Measurements from ENCODE around the gene TCF7L1. TPM values are rescaled to one million over a fixed set of nuclear protein-coding genes. Genes with fewer than 3 reads are reported as not detected.

The TCF7L1 gene
- total RNA-seq, 4 donors from 2014 or later: 0.55 to 3.0 (median 1.8) TPM

DNA sequence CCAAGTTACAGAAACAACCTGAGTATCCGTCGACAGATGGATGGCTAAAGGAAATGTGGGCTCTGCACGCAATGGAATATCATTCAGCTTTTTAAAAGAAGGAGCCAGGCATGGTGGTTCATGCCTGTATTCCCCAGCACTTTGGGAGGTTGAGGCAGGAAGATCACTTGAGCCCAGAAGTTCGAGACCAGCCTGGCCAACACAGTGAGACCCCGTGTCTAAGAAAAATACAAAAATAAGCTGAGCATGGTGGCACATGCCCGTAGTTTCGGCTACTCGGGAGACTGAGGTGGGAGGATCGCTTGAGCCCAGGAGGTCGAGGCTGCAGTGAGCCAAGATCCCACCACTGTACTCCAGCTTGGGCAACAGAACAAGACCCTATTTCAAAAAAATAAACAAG is 34.3 kb downstream of the TCF7L1 start:
- DNase-seq (ENCODE audit: low spot score in 2 of 2): peak in 1 of 2 donors; percentile 27
- no peak overlapping the region for H3K27ac ChIP-seq
- H3K9me3 ChIP-seq: no peaks in the 10 kb centered on the region
- TF ChIP-seq, protein P1, sequence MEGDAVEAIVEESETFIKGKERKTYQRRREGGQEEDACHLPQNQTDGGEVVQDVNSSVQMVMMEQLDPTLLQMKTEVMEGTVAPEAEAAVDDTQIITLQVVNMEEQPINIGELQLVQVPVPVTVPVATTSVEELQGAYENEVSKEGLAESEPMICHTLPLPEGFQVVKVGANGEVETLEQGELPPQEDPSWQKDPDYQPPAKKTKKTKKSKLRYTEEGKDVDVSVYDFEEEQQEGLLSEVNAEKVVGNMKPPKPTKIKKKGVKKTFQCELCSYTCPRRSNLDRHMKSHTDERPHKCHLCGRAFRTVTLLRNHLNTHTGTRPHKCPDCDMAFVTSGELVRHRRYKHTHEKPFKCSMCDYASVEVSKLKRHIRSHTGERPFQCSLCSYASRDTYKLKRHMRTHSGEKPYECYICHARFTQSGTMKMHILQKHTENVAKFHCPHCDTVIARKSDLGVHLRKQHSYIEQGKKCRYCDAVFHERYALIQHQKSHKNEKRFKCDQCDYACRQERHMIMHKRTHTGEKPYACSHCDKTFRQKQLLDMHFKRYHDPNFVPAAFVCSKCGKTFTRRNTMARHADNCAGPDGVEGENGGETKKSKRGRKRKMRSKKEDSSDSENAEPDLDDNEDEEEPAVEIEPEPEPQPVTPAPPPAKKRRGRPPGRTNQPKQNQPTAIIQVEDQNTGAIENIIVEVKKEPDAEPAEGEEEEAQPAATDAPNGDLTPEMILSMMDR (IDR thresholded peaks at IDR 0.05): no peak
- no peak for TF ChIP-seq POLR2A (IDR thresholded peaks at IDR 0.05)
- TF ChIP-seq POLR2AphosphoS5 (IDR thresholded peaks at IDR 0.05): no peak
- TF ChIP-seq EP300 (IDR thresholded peaks at IDR 0.05): no peak
- no peaks in the 10 kb centered on the region for H3K36me3 ChIP-seq
- peaks cover 25% of the 10 kb centered on the region for H3K4me1 ChIP-seq
- no peak overlapping the region for H3K4me3 ChIP-seq
- WGBS: 94% methylated on average over 10 of the region's 10 CpGs
- no peaks in the 10 kb centered on the region for H3K27me3 ChIP-seq

DNA sequence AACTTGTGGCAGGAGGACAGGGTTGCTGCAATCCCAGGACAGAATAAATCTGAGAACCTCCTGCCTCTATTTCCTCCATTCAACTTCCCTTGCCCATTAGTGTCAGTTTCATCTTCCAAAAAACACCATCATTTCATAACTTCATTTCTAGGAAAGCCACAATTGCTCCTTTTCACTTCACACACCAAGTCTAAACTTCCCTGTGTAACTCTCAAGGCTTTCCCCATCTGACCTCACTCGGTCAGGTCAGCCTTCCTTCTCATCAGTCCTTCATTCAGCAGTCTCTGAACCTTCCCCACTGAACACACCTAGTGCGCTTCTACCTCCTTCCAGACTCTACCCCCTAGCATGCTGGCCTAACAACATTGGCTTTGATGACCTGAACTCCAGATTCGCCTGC is 35.8 kb downstream of the TCF7L1 start:
- Histone ChIP-seq H3K27ac (no peak overlapping the region), H3K27me3 (no peaks in the 10 kb centered on the region), H3K4me3 (no peak overlapping the region), H3K4me1 (peaks cover 14% of the 10 kb centered on the region), H3K36me3 (no peaks in the 10 kb centered on the region), H3K9me3 (no peaks in the 10 kb centered on the region)
- TF ChIP-seq, protein P1 (IDR thresholded peaks at IDR 0.05): no peak
- no peak for TF ChIP-seq POLR2A (IDR thresholded peaks at IDR 0.05)
- no peak for TF ChIP-seq EP300 (IDR thresholded peaks at IDR 0.05)
- no peak for TF ChIP-seq POLR2AphosphoS5 (IDR thresholded peaks at IDR 0.05)
- peak in 1 of 2 donors; percentile 3 for DNase-seq (ENCODE audit: low spot score in 2 of 2)
- 92% methylated on average over 3 of the region's 3 CpGs for WGBS

DNA sequence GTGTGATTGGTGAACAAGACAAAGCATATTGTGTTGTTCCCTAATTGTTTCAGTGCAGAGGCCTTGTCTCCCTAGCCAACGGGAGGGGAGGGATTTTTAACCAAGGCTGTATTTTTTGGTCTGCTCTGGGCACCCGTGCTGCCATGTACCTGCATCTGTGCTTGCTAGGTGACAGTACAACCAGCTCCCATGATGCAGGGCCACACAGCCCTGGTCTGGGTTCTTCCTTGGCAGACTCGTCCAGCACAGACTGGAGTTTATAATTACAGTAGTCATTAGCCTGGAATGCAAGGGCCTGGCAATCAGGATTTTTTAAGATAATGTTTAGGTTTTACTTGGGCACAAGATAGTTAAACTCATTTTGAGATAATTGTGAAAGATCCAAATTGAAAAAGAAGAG is 36.4 kb downstream of the TCF7L1 start:
- Histone ChIP-seq H3K4me3 (no peak overlapping the region), H3K36me3 (no peaks in the 10 kb centered on the region), H3K4me1 (peaks cover 13% of the 10 kb centered on the region), H3K9me3 (no peaks in the 10 kb centered on the region), H3K27me3 (no peaks in the 10 kb centered on the region), H3K27ac (no peak overlapping the region)
- TF ChIP-seq EP300 (IDR thresholded peaks at IDR 0.05) (no peak), POLR2AphosphoS5 (IDR thresholded peaks at IDR 0.05) (no peak), POLR2A (IDR thresholded peaks at IDR 0.05) (no peak)
- TF ChIP-seq, protein P1 (IDR thresholded peaks at IDR 0.05): no peak
- WGBS: 94% methylated on average over 3 of the region's 3 CpGs
- peak in 1 of 2 donors; percentile 3 for DNase-seq (ENCODE audit: low spot score in 2 of 2)

DNA sequence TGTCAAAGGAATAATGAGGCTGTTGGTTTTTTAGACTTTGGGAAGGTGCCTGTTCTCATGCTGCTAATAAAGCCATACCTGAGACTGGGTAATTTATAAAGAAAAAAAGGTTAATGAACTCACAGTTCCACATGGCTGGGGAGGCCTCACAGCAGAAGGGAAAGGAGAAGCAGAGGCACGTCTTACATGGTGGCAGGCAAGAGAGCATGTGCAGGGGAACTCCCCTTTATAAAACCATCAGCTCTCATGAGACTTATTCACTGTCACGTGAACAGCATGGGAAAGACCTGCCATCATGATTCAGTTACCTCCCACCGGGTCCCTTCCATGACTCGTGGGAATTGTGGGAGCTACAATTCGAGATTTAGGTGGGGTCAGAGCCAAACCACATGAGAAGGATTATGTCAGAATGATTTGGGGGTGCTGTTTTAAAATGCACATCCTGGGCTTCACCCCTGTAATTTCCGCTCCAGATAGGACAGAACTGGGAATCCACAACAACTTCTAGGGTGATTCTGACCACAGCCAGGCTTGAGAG is 37.8 kb downstream of the TCF7L1 start:
- peak in 1 of 2 donors; percentile 7 for DNase-seq (ENCODE audit: low spot score in 2 of 2)
- H3K36me3 ChIP-seq: no peaks in the 10 kb centered on the region
- peaks cover 19% of the 10 kb centered on the region for H3K4me1 ChIP-seq
- no peak overlapping the region for H3K4me3 ChIP-seq
- WGBS: 74% methylated on average over 6 of the region's 6 CpGs
- no peaks in the 10 kb centered on the region for H3K9me3 ChIP-seq
- no peak overlapping the region for H3K27ac ChIP-seq
- TF ChIP-seq EP300 (IDR thresholded peaks at IDR 0.05): no peak
- TF ChIP-seq POLR2AphosphoS5 (IDR thresholded peaks at IDR 0.05): no peak
- TF ChIP-seq, protein P1 (IDR thresholded peaks at IDR 0.05): no peak
- TF ChIP-seq POLR2A (IDR thresholded peaks at IDR 0.05): no peak
- no peaks in the 10 kb centered on the region for H3K27me3 ChIP-seq

DNA sequence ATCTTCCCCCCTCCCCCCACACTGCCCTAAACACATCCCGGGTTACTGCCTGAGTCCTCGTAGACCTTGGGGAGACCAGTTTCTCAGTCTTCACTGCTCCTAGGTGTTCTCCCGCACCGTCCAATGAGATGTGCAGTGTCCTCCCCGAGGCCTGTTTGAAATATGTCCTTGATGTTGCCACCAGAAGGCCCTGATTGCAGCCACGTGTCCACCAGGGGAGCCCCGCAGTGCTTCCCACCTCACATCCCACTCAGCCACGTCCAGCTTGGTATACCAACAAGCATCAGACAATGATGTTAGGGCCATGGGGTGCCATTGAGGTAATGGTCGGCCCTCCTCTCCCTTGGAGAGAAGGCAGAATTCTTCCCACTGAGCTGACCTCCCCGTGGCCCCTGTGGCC is 38.7 kb downstream of the TCF7L1 start:
- peak in 1 of 2 donors; percentile 33 for DNase-seq (ENCODE audit: low spot score in 2 of 2)
- Histone ChIP-seq H3K36me3 (no peaks in the 10 kb centered on the region), H3K27me3 (no peaks in the 10 kb centered on the region), H3K27ac (no peak overlapping the region), H3K4me1 (peaks cover 22% of the 10 kb centered on the region), H3K9me3 (no peaks in the 10 kb centered on the region), H3K4me3 (no peak overlapping the region)
- 92% methylated on average over 10 of the region's 10 CpGs for WGBS
- no peak for TF ChIP-seq POLR2AphosphoS5 (IDR thresholded peaks at IDR 0.05)
- no peak for TF ChIP-seq EP300 (IDR thresholded peaks at IDR 0.05)
- TF ChIP-seq, protein P1 (IDR thresholded peaks at IDR 0.05): no peak
- TF ChIP-seq POLR2A (IDR thresholded peaks at IDR 0.05): no peak

Data from suprapubic skin (tissue), 4 donors.